ENCODE data around the gene DYNLL2. TPM values are rescaled to one million over a fixed set of nuclear protein-coding genes. Genes with fewer than 3 reads are reported as not detected.
"Not testable (repeated sequence)": the region's sequence is repeated elsewhere in the genome, so short reads cannot be mapped to it uniquely, and the experiment has no call there.

The DYNLL2 gene
- total and polyA plus RNA-seq, 8 donors: 5.8 to 40.6 (median 21.2) TPM

DNA sequence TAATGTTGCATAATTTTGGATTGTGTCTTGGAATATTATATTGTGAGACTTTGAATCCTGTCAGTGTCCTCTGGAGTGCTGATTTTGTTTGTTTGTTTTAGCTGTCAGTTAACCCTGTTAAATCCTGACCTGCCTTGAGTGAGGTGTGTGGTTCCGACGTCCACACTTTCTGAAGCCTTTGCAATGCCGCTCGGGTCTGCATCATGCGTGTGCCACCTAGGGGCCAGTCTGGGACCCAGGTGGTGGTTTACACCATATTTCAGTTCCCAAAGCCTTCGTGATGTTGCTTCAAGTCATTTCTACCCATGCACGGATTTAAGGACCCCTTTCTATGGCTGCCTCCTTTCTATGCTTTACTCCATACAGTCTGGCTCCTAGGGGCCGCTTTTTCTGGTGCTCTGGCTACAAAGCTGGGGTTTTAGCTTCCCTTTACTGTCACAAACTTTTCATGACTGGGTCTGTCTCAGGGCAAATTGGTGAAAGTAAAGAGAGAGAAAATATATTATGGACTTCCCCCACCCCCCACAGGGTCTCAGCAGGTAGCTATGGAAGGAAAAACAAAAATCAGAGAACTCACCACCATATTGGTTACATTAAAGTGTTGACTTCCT lies 53.6 kb downstream of the DYNLL2 start:
- DNase-seq: peak in 1 of 2 donors; percentile 26
- intact Hi-C loops (cut with DNase I; ENCODE audit: low total_unique reads): no loop called here
- peaks cover 0 to 52% (median 14%) of the 10 kb centered on the region in 3 donors for H3K27me3 ChIP-seq

DNA sequence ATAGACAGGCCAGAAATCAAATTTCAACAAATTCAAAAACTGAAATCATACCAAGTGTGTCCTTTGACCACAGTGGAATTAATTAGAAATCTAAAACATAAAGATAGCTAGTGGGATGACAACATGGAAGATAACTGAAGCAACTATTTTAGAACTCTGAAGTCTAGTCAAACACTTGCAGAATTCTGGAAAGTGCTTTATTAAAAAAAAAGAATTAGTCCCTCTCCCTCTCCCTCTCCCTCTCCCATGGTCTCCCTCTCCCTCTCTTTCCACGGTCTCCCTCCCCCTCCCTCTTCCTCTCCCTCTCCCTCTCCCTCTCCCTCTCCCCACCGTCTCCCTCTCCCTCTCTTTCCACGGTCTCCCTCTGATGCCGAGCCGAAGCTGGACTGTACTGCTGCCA lies 58.3 kb downstream of the DYNLL2 start:
- intact Hi-C loops (cut with DNase I; ENCODE audit: low total_unique reads): no loop called here
- TF ChIP-seq POLR2AphosphoS5 (IDR thresholded peaks at IDR 0.05): no peak
- no peak for TF ChIP-seq POLR2A (IDR thresholded peaks at IDR 0.05)
- no peak for TF ChIP-seq EP300 (IDR thresholded peaks at IDR 0.05)
- TF ChIP-seq, protein P1, sequence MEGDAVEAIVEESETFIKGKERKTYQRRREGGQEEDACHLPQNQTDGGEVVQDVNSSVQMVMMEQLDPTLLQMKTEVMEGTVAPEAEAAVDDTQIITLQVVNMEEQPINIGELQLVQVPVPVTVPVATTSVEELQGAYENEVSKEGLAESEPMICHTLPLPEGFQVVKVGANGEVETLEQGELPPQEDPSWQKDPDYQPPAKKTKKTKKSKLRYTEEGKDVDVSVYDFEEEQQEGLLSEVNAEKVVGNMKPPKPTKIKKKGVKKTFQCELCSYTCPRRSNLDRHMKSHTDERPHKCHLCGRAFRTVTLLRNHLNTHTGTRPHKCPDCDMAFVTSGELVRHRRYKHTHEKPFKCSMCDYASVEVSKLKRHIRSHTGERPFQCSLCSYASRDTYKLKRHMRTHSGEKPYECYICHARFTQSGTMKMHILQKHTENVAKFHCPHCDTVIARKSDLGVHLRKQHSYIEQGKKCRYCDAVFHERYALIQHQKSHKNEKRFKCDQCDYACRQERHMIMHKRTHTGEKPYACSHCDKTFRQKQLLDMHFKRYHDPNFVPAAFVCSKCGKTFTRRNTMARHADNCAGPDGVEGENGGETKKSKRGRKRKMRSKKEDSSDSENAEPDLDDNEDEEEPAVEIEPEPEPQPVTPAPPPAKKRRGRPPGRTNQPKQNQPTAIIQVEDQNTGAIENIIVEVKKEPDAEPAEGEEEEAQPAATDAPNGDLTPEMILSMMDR (IDR thresholded peaks at IDR 0.05): no peak
- Histone ChIP-seq H3K27ac (no peak overlapping the region), H3K4me3 (no peak overlapping the region), H3K9me3 (peaks cover 0 to 31% (median 29%) of the 10 kb centered on the region in 4 donors), H3K36me3 (no peaks in the 10 kb centered on the region), H3K4me1 (no peaks in the 10 kb centered on the region), H3K27me3 (peaks cover 0 to 24% (median 9%) of the 10 kb centered on the region in 3 donors)
- 14 to 88% (median 74%) methylated on average over 1 to 5 of the region's 5 CpGs for WGBS, 5 donors
- DNase-seq: no peak

More for the DNA sequence above, 53.6 kb downstream of the DYNLL2 start:
- no peak for TF ChIP-seq POLR2A (IDR thresholded peaks at IDR 0.05)
- TF ChIP-seq, protein P1 (IDR thresholded peaks at IDR 0.05): peak in 1 of 7 experiments; percentile 6
- WGBS, 5 donors: 21 to 38% (median 25%) methylated on average over 8 of the region's 8 CpGs
- Histone ChIP-seq H3K9me3 (peaks cover 0 to 13% (median 7%) of the 10 kb centered on the region in 4 donors), H3K4me1 (no peaks in the 10 kb centered on the region), H3K4me3 (no peak overlapping the region), H3K36me3 (no peaks in the 10 kb centered on the region), H3K27ac (no peak overlapping the region)

DNA sequence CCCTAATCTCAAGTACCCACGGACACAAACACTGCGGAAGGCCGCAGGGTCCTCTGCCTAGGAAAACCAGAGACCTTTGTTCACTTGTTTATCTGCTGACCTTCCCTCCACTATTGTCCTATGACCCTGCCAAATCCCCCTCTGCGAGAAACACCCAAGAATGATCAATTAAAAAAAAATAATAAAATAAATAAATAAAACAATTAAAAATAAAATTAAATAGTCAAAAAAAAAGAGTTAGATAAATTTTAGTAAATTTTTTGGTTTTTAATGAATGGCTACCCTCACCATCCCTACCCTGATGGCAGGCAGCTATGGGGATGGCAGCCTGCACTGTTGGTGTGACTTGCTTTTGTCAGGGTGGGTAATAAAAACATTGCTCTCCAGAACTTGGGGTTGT lies 60.1 kb downstream of the DYNLL2 start:
- intact Hi-C loops (cut with DNase I; ENCODE audit: low total_unique reads); DNase-seq; H3K4me3 ChIP-seq; H3K36me3 ChIP-seq; H3K4me1 ChIP-seq; H3K27ac ChIP-seq: not testable (repeated sequence)
- Histone ChIP-seq H3K27me3 (peaks cover 0 to 16% (median 0%) of the 10 kb centered on the region in 3 donors), H3K9me3 (peaks cover 0 to 38% (median 31%) of the 10 kb centered on the region in 4 donors)
- WGBS, 5 donors: 74 to 89% (median 86%) methylated on average over 2 to 4 of the region's 4 CpGs

DNA sequence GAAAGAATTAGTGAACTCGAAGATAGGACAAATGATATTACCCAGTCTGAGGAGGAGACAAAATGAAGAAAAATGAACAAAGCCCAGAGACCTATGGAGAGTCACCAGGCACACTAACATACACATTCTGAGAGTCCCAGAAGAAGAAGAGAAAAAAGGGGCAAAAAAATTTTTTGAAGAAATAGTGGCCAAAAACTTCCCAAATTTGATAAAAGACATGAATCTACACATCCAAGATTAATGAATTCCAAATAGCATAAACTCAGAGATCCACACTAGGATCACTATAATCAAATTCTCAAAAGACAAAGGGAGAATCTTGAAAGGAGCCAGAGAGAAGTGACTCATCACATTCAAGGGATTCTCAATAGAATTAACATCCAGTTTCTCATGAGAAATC lies 61.6 kb downstream of the DYNLL2 start:
- intact Hi-C loops (cut with DNase I; ENCODE audit: low total_unique reads): no loop called here
- WGBS, 5 donors: 82 to 92% (median 85%) methylated on average over 1 of the region's 1 CpG
- TF ChIP-seq, protein P1 (IDR thresholded peaks at IDR 0.05): no peak
- no peak for TF ChIP-seq EP300 (IDR thresholded peaks at IDR 0.05)
- no peak for TF ChIP-seq POLR2AphosphoS5 (IDR thresholded peaks at IDR 0.05)
- TF ChIP-seq POLR2A (IDR thresholded peaks at IDR 0.05): no peak
- H3K27me3 ChIP-seq: peaks cover 0 to 21% (median 0%) of the 10 kb centered on the region in 3 donors
- H3K36me3 ChIP-seq: no peaks in the 10 kb centered on the region
- DNase-seq: no peak
- H3K9me3 ChIP-seq: peaks cover 0 to 38% (median 31%) of the 10 kb centered on the region in 4 donors
- no peaks in the 10 kb centered on the region for H3K4me1 ChIP-seq
- H3K4me3 ChIP-seq: no peak overlapping the region
- no peak overlapping the region for H3K27ac ChIP-seq

Other genes with a start within 250 kb of the DYNLL2 start
- 10 to 100 TPM in 4 of 5 donors, not detected in 1; 12.6 to 26.8 (median 16.8) TPM for gene MRPS23, start 233.4 kb upstream of the DYNLL2 start, total RNA-seq
- 10 to 100 TPM; 25.1 to 43.3 (median 34.2) TPM for gene MRPS23, start 233.4 kb upstream of the DYNLL2 start, polyA plus RNA-seq
- gene CUEDC1, start 128.0 kb upstream of the DYNLL2 start, total RNA-seq: 100 to 1,000 TPM in 1 of 5 donors, 10 to 100 TPM in 4; 10.5 to 111 (median 23.6) TPM
- gene CUEDC1, start 128.0 kb upstream of the DYNLL2 start, polyA plus RNA-seq: 10 to 100 TPM; 16.5 to 30.1 (median 19.8) TPM
- 100 to 1,000 TPM in 1 of 5 donors, 10 to 100 TPM in 3, 1 to 10 TPM in 1; 7.8 to 103 (median 31.0) TPM for gene VEZF1, start 95.2 kb upstream of the DYNLL2 start, total RNA-seq
- gene VEZF1, start 95.2 kb upstream of the DYNLL2 start, polyA plus RNA-seq: 10 to 100 TPM; 15.8 to 27.2 (median 19.7) TPM
- 100 to 1,000 TPM; 160 to 351 (median 242) TPM for gene SRSF1, start 76.2 kb upstream of the DYNLL2 start, total RNA-seq
- gene SRSF1, start 76.2 kb upstream of the DYNLL2 start, polyA plus RNA-seq: 10 to 100 TPM; 81.7 to 97.9 (median 84.0) TPM
- not detected for gene OR4D1, start 65.0 kb downstream of the DYNLL2 start, total RNA-seq
- under 1 TPM in 1 of 3 donors, not detected in 2; 0.03 TPM for gene OR4D1, start 65.0 kb downstream of the DYNLL2 start, polyA plus RNA-seq
- not detected for gene OR4D2, start 83.6 kb downstream of the DYNLL2 start, total RNA-seq
- not detected for gene OR4D2, start 83.6 kb downstream of the DYNLL2 start, polyA plus RNA-seq
- gene EPX, start 109.3 kb downstream of the DYNLL2 start, total RNA-seq: under 1 TPM in 1 of 5 donors, not detected in 4; 0.18 TPM
- gene EPX, start 109.3 kb downstream of the DYNLL2 start, polyA plus RNA-seq: not detected
- gene MKS1, start 135.8 kb downstream of the DYNLL2 start, total RNA-seq: 10 to 100 TPM in 3 of 5 donors, 1 to 10 TPM in 2; 3.1 to 18.0 (median 10.5) TPM
- gene MKS1, start 135.8 kb downstream of the DYNLL2 start, polyA plus RNA-seq: 10 to 100 TPM in 1 of 3 donors, 1 to 10 TPM in 2; 3.5 to 12.5 (median 6.2) TPM
- not detected for gene LPO, start 155.2 kb downstream of the DYNLL2 start, total RNA-seq
- gene LPO, start 155.2 kb downstream of the DYNLL2 start, polyA plus RNA-seq: under 1 TPM in 1 of 3 donors, not detected in 2; 0.10 TPM
- gene MPO, start 197.5 kb downstream of the DYNLL2 start, total RNA-seq: 1 to 10 TPM in 1 of 5 donors, not detected in 4; 7.7 TPM
- under 1 TPM in 2 of 3 donors, not detected in 1; 0.03 to 0.46 TPM for gene MPO, start 197.5 kb downstream of the DYNLL2 start, polyA plus RNA-seq
- gene TSPOAP1, start 245.4 kb downstream of the DYNLL2 start, total RNA-seq: 10 to 100 TPM in 3 of 5 donors, 1 to 10 TPM in 1, not detected in 1; 9.0 to 68.8 (median 16.3) TPM
- gene TSPOAP1, start 245.4 kb downstream of the DYNLL2 start, polyA plus RNA-seq: 10 to 100 TPM in 1 of 3 donors, 1 to 10 TPM in 2; 6.5 to 26.0 (median 8.9) TPM